Right kidney (tissue), 1 donor: Measurements from ENCODE around the gene SDK1.
"Not testable (repeated sequence)": the region's sequence is repeated elsewhere in the genome, so short reads cannot be mapped to it uniquely, and the experiment has no call there.

Experiments
- DNase-seq: peaks from one replicate; pipeline ENCODE4 v3.0.0-alpha.2; 2016

SDK1 gene

DNA sequence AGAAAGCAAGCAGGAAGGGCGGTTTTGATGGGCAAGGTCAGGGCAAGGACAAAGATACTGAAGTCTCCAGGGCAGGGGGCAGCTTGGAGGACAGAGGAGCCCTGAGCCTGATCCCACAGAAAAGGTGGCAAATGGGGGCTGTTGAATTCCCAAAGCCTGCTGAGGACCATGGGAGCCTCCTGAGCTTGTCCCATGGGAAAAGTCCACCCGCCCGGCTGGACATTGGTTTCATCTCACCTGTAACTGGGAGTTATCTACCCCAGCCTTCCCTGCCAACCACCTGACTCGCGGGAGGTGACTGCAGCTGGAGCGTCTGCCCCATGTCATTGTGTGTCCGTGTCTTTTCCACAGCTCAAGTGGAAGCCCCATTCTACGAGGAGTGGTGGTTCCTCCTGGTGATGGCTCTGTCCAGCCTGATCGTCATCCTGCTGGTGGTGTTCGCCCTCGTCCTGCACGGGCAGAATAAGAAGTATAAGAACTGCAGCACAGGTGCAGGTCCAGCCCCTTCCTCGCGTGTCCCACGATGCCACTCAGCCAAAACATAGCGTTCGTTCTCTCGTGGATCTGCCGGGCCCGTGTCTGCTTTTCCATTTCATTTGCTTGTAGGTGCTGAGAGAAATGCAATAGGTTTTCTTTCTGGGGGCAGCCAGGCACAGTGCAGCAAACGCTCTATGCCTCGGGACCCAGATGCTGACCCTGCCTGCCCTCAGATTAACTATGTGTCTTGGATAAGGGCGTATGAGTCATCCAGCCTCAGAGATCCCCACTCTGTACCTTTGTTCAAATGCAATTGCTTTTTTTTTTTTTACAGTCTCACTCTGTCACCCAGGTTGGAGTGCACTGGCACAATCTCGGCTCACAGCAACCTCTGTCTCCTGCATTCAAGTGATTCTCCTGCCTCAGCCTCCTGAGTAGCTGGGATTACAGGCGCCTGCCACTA lies 936.5 kb downstream of the SDK1 start:
- DNase-seq = no peak

DNA sequence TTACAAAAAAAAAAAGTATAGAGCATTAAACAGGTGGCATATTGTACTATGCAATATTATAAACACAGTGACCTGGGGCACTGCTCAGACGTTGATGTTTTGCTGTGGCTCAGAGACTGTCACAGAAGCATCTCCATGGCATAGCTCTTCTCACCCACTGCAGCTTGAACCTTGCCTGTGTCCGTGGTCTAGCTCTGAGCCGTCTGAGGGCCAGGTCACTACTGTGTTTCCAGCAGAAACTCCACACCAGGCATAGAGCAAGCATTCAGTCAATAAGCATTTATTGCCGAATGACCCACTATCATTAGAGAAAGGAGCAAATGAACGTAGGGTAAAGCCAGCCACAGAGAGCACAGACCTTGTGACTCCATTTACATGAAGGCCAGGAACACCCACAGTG lies 937.8 kb downstream of the SDK1 start:
- no peak for DNase-seq

DNA sequence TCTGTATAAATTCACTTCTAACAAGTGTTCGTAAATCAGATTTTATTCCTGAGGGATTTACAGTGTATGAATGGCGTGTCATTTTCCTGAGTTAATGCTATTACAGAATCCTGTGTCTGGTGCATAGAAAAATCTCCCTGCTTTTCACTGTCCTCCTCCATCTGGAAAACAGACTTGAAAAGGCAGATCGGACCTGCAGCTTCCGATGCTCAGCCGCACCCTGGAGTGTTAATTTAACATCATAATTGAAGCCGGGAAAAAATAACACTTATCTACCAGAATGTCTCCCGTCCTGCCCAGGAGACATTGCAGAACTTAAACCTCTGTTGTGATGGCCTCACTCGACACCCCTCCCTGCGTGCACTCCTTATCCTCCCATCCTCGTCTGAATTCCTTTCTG lies 939.0 kb downstream of the SDK1 start:
- no peak for DNase-seq

DNA sequence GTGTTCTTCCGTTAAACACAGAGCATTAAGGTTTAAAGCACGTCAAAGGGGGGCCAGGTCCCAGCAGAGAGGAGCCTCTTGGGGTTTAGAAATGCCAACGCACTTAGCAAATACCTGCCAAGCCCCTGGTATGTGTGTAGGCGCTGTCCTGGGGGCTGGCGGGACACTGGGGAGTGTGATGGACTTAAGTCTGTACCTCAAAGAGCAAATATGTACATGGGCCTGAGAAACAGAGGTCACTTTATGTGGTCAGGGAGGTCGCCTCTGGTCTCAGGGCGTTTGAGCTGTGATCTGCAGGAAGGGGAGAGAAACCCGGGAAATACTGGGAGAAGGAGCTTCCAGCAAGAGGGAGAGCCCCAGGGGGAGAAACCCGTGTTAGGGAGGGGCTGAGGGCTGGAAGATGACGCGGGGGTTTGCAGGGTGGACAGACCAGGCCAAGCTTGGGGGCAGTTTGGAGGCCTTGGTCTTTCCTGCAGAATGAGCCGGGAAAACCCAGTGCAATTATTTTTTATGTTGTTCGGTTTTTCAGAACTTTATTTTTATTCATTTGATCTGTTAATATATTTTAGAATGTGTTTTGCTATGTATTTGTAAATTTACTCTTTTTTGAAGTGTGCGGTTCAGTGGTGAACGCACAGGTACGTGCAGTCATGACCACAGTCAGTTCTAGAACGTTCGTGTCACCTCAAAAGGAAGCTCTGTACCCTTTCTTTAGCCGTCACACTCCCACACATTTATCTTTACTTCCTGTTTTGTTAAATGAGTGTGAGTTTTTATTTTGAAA lies 939.7 kb downstream of the SDK1 start:
- no peak for DNase-seq

DNA sequence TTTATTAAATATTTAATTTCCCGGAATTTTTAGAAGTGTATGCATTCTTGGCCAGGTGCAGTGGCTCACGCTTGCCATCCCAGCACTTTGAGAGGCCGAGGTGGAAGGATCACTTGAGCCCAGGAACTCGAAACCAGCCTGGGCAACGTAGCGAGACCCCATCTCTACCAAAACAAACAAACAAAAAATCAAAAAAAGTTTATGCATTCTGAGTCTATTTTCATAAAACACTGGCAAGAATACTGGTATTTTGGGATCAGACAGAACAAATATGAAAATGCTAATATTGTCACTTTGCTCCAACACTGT lies 940.2 kb downstream of the SDK1 start:
- no peak for DNase-seq

DNA sequence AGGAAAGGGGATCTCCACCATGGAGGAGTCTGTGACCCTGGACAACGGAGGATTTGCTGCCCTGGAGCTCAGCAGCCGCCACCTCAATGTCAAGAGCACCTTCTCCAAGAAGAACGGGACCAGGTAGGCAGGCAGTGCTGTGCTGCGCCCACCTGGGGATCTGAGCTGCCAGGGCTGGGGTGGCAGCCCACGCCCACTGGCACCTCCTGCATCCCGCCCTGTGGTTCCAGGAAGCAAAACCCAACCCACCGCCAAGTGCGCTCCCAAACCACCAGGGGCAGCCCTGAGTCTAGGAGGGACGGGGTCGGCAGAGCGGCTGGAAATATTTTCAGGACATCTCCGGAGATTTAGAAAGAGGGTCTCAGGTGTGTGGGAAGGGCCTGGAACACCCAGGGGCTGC lies 940.7 kb downstream of the SDK1 start:
- no peak for DNase-seq

DNA sequence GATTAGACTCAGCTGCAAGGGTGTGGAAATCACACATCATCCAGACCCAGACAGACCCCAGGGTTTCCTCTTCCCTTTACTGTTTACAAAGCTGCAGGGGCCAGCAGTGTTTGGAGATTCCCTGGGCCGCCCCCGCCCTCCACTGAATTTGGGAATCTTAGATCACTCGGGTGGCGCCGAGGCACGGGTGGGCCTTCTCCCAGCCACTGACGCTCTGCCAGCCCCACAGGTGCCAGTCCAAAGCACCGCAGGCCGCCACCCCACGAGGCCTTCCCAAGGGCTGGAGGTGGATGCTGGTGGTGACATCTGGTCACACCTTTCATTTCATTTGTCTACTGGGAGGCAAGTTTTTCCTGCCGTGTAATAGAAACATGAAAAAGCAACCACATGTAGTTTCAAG lies 941.7 kb downstream of the SDK1 start:
- no peak for DNase-seq

DNA sequence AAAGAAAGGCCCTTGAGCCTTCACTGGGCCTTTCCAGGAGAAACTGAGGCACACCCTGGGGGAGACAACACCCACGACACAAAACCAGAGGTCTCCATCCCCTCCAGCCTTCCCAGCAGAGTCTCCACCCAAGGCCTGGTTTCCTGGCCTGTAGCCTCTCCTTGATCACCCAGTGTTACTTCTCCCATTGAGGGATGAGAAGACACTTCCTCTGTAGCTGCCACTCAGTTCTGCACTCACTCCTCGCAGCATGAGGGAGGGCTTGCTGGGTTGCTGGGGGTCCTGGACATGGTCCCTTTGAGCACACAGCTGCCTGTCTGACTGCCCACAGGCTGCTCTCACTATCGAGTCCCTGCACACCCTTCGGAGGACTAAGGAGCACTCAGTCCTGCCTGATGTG lies 943.0 kb downstream of the SDK1 start:
- DNase-seq = no peak

DNA sequence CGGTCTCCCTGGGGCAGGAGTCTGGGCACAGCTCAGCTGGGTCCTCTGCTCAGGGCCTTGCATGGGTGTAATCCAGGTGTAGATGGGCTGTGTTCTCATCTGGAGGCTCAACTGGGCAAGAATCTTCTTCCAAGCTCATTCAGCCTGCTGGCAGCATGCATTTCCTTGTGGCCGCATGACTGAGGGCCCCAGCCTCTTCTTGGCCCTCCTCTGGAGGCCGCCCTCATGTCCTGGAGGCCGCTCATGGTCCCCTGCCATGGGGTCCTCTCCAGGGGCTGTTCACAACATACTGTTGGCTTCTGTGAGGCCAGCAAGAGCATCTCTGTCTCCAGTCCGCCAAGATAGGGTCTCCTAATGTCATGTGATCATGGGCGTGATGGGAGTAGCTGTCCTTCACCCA lies 943.6 kb downstream of the SDK1 start:
- DNase-seq = no peak

DNA sequence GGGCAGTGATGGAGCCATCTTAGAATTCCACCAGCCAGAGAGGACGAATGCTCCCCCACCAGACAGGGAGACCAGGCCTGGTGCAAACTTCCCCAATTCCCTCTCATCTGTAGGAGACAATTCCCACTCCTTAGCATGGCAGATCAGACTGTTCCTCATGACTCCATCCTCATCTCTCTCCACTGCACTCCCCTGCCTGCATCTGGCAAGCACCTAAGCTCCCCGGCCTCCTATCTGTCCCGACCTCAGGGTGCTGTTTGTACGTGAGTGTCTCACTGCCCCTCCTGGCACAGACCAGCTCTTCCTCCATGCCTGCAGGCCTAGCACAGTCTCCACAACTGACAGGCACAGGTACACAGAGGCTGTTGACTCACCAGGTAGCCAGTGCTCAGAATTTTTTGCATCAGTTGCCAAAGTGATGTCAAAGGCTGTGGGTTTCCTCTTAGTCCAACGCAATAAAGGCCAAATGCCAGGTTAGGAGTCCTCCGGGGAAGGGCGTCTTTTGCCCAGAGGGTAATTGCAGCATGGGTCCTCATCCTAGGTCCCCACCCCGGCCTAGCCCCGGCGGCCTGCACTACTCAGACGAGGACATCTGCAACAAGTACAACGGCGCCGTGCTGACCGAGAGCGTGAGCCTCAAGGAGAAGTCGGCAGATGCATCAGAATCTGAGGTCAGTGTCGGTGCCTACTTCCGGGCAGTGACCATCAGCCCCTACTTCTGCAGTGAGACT lies 944.2 kb downstream of the SDK1 start:
- no peak for DNase-seq

DNA sequence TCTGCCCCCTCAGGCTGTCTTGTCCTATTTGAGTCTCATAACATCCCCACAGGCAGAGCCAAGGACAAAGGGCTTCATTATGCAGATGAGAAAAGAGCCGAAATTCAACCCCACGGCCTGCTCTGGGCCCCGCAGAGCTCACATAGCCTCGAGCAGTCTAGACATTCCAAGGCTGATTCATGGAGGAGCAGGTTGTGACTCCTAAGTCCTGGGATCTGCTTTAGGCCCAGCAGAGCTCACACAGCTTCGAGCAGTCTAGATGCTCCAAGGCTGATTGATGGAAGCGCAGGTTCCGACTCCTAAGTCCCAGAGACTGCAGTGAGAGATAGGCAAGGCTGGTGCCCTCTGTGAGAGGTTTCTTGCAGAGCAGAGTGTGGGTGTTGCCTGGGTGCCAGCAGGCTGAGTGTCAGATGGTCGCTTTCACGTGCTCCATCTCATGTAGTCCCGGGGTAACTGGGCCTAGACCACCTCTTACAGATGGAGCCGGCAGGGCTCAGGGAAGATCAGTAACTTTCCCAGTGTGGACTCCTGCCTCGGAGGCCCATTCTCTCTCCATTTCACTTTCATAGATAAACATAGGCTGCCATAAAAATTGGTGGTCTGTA lies 944.9 kb downstream of the SDK1 start:
- DNase-seq = no peak

DNA sequence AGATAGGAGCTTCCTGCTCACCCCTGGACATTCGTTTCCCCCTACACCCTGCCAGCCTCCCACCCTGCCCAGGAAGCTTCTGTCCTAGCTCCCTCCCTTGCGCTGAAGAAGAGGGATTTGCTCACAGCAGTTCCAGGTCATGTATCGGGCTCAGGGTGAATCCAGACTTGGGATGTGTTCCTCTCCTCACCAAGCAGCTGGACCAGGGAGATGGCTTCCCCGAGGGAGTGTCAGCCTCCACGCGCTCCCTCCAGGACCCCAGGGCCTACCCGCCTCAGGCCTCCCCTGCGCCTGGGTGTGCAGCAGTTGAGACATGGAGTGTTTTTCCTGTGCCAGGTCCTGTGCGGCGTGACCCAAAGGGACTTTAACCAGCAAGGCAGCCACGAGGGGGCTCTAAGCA lies 945.5 kb downstream of the SDK1 start:
- no peak for DNase-seq

DNA sequence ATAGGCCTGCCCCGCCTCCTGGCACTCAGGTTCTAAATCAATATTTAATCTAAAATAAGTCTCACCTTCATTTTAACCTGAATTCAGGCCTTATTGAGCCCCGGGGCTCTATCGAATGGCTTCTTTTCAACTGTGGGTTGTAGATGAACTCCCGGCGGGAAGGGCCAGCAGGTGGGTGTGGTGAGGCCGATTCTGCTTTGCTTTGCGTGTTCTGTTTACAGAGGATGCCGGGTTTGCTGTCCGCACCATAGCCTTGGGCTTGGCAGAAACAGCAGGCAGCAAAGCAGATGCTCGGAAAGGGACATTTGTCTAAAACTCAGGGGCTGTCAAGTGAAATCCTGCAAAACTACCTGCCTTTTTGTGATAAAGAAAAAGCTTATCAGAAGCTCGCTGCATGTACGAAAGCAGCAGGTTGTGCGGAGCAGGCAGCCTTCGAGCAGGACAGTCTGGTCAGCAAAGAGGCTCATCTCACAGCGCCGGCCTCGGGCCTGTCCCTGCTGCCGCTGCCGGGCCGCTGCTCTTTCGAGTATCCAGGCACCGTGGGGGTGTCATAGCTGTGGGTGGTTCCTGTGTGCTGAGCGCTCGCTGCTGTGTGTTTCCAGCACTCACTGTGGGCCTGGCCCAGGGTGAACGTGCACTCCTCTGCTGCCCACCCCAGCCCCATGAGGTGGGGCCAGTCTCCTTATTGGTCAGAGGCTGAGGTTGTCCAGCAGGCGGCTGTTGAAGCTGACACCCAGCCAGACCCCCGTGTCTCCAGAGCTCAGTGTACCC lies 946.2 kb downstream of the SDK1 start:
- DNase-seq = no peak

DNA sequence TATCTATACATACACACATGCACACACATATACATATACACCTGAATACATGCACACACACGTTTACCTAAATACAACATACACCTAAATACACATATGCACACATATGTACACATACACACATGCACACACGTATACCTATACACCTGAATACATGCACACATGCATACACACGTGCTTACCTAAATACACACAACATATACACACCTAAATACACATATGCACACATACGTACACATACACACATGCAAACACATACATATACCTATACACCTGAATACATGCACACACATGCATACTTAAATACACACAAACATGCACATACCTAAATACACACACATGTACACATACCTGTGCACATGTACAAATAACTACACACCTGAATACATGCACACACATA lies 947.2 kb downstream of the SDK1 start:
- DNase-seq = no peak

DNA sequence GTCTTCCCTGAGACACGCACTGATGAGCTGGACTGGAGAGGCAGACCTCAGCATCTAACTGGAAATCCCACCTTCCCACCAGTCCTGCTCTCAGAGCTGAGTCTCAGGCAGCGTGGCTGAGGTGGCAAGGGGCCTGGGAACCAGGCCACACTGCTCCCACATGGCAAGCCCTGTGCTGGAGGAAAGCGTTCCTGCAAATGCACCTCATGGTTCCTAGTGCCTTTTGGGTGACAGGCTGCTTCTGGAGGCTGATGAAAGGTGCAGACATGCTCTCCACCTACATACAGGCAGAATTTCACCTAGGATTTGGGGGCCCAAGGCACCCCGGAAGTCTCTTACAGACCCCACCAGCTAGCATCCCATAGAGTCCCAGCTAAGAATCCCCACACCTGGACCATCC lies 948.2 kb downstream of the SDK1 start:
- no peak for DNase-seq

DNA sequence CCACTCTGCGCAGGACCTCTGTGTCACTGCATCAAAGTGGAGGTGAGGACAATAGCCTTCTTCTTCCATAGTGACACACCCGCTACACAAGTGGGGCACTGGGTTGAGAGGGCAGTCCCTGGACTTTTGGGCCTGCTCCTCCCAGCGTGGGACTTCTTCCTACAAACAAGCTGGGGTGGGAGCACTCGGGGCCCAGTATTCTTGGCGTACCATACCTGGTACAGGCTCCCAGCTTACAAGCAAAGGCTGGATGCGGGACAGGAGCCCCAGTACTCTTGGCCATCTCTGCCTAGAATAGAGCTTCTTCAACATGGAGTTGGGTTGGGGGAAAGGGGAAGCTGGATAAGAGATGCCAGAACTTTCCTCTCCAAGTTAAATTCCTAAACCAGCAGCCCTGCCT lies 954.3 kb downstream of the SDK1 start:
- DNase-seq = no peak

DNA sequence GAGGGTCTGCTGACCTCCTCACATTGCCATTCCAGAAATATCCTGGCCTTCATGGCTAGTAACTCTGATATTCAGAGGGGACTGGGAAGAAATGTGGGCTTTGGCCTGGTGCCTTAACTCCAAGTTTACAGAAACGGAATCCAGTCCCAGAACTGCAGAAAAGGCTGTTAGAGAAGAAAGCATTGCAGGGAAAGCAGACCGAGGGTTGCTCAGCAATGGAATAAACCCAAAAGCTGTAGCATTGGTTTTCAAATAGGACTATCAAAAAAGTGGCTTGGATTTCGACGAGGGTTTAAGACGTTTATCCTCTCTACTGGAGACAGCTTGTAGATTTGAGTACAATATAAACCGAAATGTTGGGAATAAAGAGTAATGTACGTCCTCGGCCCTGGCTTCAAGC lies 955.2 kb downstream of the SDK1 start:
- DNase-seq = no peak

DNA sequence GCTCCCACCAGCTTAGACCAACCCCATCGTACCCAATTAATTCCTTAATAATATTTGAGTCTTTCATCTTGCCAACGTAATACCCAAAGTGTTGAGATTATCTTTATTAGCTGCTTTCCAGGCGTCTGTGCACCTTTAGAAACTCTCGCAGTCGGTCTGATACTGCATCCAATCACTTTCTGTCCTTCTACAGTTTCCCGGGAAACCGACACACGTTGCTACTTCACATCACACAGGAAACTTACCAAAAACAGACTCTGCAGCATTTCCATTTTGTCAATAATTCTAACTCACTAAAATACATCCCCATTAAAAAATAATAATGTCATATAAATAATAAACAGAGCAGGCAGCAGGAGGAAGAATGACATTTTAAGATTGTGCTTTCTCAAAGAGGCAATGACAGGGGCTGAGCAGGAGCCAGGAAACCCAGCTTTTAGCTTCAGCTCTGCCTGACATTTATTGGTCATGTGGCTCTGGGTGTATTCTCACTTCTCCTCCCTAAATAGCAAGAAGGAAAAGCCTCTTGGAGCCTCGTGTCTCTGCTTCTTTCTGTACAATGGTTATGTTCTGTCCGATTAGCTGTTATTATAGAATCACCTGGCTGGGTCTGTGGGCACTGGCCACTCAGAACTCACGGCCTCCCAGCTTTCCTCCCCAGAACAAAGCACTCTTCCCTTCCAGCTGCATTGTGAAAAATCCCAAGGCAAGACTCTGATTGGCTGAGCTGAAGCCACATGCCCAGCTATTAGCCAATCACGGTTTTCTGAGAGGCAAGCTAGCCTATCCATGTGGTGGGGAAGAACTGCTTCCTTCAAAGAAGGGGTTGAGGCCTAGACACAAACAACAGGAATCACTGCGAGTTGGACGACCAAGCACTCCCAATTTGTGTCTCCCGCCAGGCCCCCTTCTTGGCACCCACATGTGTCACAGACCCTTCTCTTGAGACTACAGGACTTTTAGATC lies 956.4 kb downstream of the SDK1 start:
- no peak for DNase-seq

DNA sequence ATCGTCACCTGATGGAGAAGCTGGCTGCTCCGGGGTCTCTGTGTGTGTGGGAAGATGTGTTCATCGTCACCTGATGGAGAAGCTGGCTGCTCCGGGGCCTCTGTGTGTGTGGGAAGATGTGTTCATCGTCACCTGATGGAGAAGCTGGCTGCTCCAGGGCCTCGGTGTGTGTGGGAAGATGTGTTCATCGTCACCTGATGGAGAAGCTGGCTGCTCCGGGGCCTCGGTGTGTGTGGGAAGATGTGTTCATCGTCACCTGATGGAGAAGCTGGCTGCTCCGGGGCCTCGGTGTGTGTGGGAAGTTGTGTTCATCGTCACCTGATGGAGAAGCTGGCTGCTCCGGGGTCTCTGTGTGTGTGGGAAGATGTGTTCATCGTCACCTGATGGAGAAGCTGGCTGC lies 959.1 kb downstream of the SDK1 start:
- DNase-seq = not testable (repeated sequence)

DNA sequence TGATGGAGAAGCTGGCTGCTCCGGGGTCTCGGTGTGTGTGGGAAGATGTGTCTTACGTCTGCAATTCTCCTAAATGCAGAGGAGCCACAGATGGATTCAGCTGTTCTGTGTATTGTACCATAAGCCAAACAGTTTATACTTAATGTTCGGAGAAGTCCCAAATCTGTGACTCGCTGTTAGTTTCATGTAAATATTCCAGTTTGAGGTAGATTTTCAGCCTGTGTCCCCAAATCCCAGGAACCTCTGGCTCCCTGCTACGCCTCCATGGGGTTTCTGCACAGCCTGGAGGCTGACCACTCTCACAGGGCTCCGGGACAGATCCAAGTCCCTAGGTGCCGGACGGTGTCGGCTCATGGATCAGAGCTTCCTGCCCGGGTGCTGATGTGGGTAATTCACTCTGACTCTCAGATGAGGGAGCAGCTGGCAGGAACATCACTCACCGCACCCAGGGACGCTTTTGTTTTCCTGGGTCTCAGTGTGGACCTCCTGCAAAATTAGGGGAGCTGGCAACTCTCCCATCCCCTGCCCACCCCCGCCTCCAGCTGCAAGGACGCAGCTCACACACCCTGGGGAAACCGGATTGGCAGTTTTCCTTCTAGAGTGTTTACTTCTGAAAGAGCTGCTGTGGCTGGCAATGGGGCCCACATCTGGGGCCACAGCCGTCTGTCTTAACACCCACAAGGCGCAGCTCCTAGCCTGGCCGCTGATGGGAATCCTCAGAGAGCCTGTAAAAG lies 960.0 kb downstream of the SDK1 start:
- no peak for DNase-seq
